HG03378 (cell line): ENCODE results near the gene THAP7.
A peak's percentile ranks its signal among the peaks of the same experiment; 100 is the strongest.

ENCODE experiments used
- ATAC-seq: cut with Tn5 transposase; IDR thresholded peaks from one replicate; pipeline ENCODE4 v1.9.1; 2021; ENCODE audit warnings: mild to moderate bottlenecking, moderate library complexity; ENCODE audit not compliant: unreplicated experiment

The THAP7 gene

GRCh38 chr22:21031545-21032036 is 29.7 kb upstream of the THAP7 start:
- ATAC-seq: no peak

GRCh38 chr22:21030621-21031544 is 29.0 kb upstream of the THAP7 start:
- ATAC-seq: no peak

GRCh38 chr22:21030032-21030431 is 28.1 kb upstream of the THAP7 start:
- ATAC-seq: no peak

GRCh38 chr22:21029486-21030025 is 27.6 kb upstream of the THAP7 start:
- no peak for ATAC-seq

GRCh38 chr22:21028277-21029251 is 26.6 kb upstream of the THAP7 start:
- no peak for ATAC-seq

GRCh38 chr22:21026783-21027692 is 25.1 kb upstream of the THAP7 start:
- no peak for ATAC-seq

- ATAC-seq: no peak
These were observed 24.1 kb upstream of the THAP7 start for GRCh38 chr22:21025763-21026755.

- no peak for ATAC-seq
These were observed 23.3 kb upstream of the THAP7 start for GRCh38 chr22:21025266-21025665.

- no peak for ATAC-seq
These were observed 21.2 kb upstream of the THAP7 start for GRCh38 chr22:21022955-21023614.

GRCh38 chr22:21022507-21022906 is 20.6 kb upstream of the THAP7 start:
- ATAC-seq: no peak

GRCh38 chr22:21020802-21021429 is 19.0 kb upstream of the THAP7 start:
- no peak for ATAC-seq

- ATAC-seq: no peak
These were observed 16.4 kb upstream of the THAP7 start for GRCh38 chr22:21018314-21018713.

- no peak for ATAC-seq
These were observed 14.9 kb upstream of the THAP7 start for GRCh38 chr22:21016644-21017420.

- no peak for ATAC-seq
These were observed 13.6 kb upstream of the THAP7 start for GRCh38 chr22:21015466-21016006.

GRCh38 chr22:21014726-21015465 is 13.0 kb upstream of the THAP7 start, which contains the start of gene P2RX6:
P2RX6 (plus strand) TSS chr22:21015165; CDS start chr22:21015175, 10 bp downstream.
- no peak for ATAC-seq

GRCh38 chr22:21014202-21014725 is 12.3 kb upstream of the THAP7 start:
- peak; percentile 69 for ATAC-seq
